SK-N-SH treated with all-trans-retinoic acid at 6 μM for 48 hours (cell line): Measurements from ENCODE around the gene CLP1.

Experiments
- CSDC2 ChIP-seq: fragments of 250-450 bp; sonication (Bioruptor Pico); IDR thresholded peaks from 2 replicates; pipeline ENCODE4 v1.5.0; 2020; ENCODE audit warnings: mild to moderate bottlenecking, moderate library complexity
- ISL1 ChIP-seq: fragments of 250-450 bp; sonication (Bioruptor Pico); IDR thresholded peaks from 2 replicates; pipeline ENCODE4 v2.1.2; 2022; ENCODE audit warnings: mild to moderate bottlenecking, moderate library complexity

DNA sequence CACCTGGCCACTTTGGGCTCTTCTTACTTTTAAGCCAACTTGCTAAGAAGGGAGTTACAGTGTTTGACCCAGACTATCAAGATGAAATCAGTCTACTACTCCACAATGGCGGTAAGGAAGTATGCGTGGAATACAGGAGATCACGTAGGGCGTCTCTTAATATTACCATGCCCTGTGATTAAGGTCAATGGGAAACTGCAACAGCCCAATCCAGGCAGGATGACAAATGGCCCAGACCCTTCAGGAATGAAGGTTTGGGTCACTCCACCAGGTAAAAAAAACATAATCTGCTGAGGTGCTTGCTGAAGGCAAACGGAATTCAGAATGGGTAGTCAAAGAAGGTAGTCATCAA lies 6.8 kb upstream of the CLP1 start:
- TF ChIP-seq CSDC2 (CRISPR knock-in tag) (no peak), ISL1 (no peak)
